GM19438 (cell line): ENCODE results near the gene LRRC32.

Experiments used
- ATAC-seq: cut with Tn5 transposase; IDR thresholded peaks from one replicate; pipeline ENCODE4 v1.9.1; 2021; ENCODE audit warnings: low read depth; ENCODE audit not compliant: unreplicated experiment

The LRRC32 gene

GRCh38 chr11:76699451-76700091 lies 29.0 kb upstream of the LRRC32 start:
- no peak for ATAC-seq

DNA sequence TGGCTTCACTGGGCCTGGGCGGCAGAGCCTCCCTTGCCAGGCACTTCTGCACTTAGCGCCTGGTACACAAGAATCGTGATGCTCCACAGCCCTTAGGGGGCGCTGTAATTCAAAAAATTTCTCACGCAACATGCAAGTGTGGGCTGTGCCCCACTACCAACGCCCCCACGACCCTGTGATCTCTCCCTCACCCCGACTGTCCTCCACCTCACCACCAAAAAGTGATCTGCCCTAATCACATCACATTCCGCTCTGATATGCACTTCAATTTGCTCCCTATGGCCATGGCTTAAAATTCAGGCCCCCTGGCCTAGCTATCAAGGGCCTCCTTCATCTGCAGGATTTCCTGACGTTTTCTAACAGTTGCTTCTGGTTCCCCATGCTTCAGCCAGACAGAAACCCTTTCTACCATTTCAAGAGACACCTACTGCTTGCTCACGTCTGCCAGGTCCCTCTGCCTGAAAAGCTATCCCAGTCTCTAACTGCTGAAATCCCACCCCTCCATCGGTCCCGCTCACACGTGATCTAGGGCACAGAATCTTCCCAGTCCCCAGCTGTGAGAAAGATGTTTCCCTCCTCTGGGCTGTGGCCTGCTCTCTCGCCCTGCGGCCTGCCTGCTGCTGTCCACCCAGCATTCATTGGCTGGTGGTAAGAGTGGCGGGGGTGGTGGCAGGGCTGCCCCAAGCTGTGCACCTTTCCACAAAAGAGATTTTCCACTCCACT lies 27.9 kb upstream of the LRRC32 start:
- ATAC-seq, result no peak

DNA sequence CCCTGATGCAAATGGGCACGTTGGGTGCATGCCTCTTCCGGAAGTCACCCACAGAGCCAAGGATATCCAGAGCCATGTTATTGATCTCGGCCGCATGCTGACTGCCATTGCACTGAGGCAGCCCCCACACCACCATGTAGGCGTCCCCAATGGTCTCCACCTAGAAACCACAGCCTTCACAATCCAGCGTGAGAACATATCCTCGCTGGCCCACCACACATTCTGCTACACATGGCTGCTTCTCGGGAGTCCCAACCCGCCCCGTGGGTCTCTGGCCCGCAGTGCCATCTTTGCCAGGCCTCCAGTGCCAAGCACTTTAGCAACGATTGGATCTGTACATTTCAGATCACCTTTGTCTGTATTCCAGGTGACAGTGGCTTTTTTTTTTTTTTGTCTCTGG lies 26.2 kb upstream of the LRRC32 start:
- no peak for ATAC-seq

GRCh38 chr11:76695771-76696170 lies 25.2 kb upstream of the LRRC32 start:
- ATAC-seq, result no peak

- ATAC-seq, result no peak
These were observed 24.6 kb upstream of the LRRC32 start for GRCh38 chr11:76695133-76695532.

GRCh38 chr11:76694664-76695063 lies 24.1 kb upstream of the LRRC32 start:
- ATAC-seq, result no peak

DNA sequence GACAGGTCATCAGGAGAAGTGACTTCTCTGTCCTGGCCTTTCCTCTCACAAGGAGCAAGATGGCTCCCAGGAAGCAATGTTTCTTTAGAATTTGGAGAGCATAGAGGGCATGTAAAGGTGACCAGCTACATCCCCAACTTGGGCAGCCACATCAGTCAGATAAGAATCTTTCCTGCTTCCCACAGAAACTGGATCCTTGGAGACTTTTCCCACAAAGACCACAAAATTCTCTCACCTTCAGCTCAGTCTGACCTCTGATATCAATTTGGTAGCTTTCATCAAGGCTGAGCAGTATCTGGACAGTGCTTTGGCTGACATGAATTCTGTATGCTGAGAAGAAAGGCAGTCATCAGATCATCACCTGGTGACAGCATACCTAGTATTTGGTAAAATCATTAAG lies 23.3 kb upstream of the LRRC32 start:
- no peak for ATAC-seq

DNA sequence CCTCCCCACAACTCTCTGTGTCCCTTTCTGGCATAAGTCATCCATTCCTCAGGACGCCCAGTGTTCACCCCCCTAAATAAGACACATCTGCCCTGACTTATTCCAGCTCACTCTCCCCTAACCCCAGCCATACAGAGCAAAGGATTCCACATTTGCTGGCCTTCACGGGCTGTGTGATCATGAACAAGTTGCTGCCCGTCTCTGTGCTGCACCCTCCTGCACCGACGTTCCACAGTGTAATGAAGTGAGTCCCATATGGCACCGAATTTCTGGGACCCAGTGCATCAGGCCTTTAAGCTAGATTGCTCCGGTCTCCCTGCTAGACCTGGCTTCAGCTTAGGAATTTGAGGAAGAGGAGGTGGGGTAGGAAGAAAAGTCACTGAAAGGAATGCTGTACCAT lies 22.4 kb upstream of the LRRC32 start:
- ATAC-seq, result no peak

DNA sequence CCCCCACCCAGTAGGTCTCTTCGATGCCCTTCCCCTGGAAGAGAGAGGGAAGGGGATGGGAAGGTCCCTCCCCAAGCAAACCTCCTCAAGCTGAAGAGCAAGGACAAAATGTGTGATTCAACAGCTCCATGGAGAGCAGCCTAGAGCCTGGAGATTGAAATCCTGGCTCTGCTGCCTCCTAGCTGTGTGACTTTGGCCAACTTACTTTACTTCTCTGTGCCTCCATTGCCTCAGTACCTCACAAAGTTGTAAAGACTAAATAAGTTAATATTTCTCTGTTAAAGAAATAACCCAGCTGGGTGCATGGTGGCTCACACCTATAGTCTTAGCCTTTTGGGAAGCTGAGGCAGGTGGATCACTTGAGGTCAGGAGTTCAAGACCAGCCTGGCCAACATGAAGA lies 21.1 kb upstream of the LRRC32 start:
- ATAC-seq, result no peak

- ATAC-seq, result no peak
These were observed 20.2 kb upstream of the LRRC32 start for GRCh38 chr11:76690736-76691135.

DNA sequence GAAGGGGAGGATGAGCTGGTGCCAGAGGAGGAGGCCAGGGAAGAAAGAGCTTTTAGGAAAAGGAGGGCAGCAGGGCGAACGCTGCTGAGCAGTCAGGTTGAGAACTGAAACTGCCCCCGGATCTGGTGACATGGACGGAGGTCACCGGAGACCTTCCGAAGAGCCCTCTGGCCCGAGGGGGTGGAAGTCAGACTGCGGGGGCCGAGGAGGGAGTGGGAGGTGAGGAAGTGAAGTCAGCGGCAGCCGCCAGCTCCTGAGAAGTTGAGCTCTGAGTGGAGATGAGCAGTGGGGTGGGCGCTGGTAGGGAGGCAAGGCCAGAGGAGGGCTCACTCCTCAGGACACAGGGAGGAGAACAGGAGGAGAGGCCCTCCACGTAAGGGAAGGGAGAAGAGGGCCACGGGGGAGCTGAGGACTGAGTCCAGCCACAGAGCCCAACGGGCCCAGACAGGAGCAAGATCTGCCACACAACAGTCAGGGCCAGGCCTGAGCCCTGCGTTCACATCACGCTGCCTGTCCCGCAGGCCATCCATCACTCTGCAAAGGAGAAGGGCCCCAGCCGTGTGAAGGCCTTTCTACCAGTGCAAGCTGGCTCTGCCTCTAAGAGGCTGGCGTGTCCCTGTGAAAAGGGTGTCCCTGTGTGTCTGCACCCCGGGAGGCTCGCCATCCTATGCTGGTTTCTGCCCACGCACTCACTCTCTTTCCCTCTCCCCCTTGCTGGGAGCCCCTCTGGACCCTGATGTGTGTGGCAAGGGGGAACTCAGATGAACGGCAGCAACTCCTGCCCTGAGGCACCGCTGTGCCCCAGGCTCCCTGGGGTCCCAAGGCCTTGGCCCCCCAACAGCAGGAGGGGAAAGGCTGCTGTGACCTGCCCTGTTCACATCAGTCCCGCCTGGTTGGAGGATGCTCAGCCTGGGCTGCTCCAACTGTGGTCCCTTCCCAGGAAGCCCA lies 19.0 kb upstream of the LRRC32 start:
- no peak for ATAC-seq

DNA sequence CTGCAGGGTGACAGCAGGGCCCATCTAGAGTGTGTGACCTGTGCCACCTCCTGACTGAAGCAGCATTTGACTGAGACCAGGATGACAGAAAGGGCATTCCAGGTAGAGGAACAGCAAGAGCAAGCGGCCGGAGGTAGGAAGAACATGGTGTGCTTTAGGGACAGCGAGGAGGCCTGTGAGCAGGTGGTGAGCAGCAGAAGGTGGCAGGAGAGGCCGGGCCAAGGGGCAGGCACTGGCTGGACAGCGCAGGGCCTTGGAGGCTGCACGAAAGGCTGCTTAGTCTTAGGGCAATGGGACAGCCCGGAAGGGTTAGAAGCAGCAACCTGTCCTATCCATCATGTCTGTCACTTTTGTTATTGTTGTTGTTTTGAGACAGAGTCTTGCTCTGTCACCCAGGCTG lies 17.6 kb upstream of the LRRC32 start:
- ATAC-seq, result no peak

DNA sequence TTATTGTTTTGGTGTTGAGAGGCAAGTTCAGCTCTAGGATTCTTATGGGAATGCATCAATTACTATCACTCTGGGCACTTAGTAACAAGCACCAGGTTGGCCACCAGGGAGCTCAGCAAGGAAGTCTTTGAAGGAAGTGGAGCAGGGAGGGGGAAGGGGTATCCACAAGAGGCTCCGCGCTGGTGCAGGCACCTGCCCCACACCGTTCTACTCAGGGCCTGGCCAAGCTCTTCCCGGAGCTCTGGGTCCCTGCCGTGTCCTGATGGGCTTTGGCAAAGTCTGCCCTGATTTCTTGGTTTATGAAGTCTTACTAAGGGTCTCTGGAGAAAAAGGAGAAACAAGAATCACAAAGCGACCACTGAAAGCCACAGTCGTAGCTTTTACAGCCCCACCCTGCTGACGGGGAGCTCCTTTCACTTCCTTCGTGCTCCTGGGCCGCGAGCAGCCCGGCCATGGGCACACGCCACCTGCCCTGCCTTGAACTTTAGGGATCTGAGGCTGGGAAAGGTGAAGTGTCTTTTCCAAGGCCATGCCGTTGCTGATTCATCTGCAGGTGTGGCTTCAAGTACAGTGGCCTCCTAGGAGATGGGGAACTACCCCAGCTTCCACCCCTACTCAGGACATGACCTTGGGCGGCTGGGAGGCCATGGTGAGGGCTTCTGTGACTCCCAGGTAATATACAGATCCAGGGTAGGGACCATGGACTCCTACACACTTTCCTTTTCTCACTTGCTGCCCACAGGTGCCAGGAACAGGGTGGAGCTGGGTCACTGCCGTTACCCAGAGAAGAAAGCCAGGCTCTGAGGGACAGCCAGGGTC lies 15.9 kb upstream of the LRRC32 start:
- ATAC-seq, result no peak

- ATAC-seq, result no peak
These were observed 15.3 kb upstream of the LRRC32 start for GRCh38 chr11:76685831-76686230.

GRCh38 chr11:76685237-76685636 lies 14.7 kb upstream of the LRRC32 start:
- no peak for ATAC-seq

- ATAC-seq, result no peak
These were observed 14.0 kb upstream of the LRRC32 start for GRCh38 chr11:76684516-76684915.

GRCh38 chr11:76683161-76684095 lies 12.9 kb upstream of the LRRC32 start:
- ATAC-seq, result no peak

- no peak for ATAC-seq
These were observed 12.1 kb upstream of the LRRC32 start for GRCh38 chr11:76682684-76683083.

GRCh38 chr11:76682106-76682505 lies 11.6 kb upstream of the LRRC32 start:
- no peak for ATAC-seq
